GM19193 (cell line): ENCODE measurements around the gene NLRP4.

Source experiments
- POLR2A ChIP-seq: IDR thresholded peaks from 4 replicates; pipeline ENCODE4 v1.6.1; 2011; ENCODE audit not compliant: insufficient read depth, insufficient read length; ENCODE audit errors: extremely low read depth

NLRP4 gene

GRCh38 chr19:55836340-55836739 lies at the start of gene NLRP4:
Gene NLRP4, plus strand, starts transcription at chr19:55836540. Its CDS starts 15,541 bp downstream, at chr19:55852081.
- no peak for TF ChIP-seq POLR2A

GRCh38 chr19:55795021-55795420 lies 41.3 kb upstream of the NLRP4 start:
- no peak for TF ChIP-seq POLR2A

GRCh38 chr19:55801416-55801815 lies 34.9 kb upstream of the NLRP4 start:
- TF ChIP-seq POLR2A = no peak

GRCh38 chr19:55802281-55802680 lies 34.1 kb upstream of the NLRP4 start:
- TF ChIP-seq POLR2A = no peak

GRCh38 chr19:55809381-55810058 lies 26.8 kb upstream of the NLRP4 start:
- TF ChIP-seq POLR2A = no peak

- TF ChIP-seq POLR2A = no peak
These were observed 25.0 kb upstream of the NLRP4 start for GRCh38 chr19:55811340-55811739.

GRCh38 chr19:55812449-55812848 lies 23.9 kb upstream of the NLRP4 start:
- TF ChIP-seq POLR2A = no peak

GRCh38 chr19:55813906-55814305 lies 22.4 kb upstream of the NLRP4 start:
- no peak for TF ChIP-seq POLR2A

- no peak for TF ChIP-seq POLR2A
These were observed 16.3 kb upstream of the NLRP4 start for GRCh38 chr19:55820037-55820436.

- no peak for TF ChIP-seq POLR2A
These were observed 5.7 kb upstream of the NLRP4 start for GRCh38 chr19:55830656-55831055.

- TF ChIP-seq POLR2A = no peak
These were observed 4.5 kb upstream of the NLRP4 start, which contains the start of gene NLRP11 for GRCh38 chr19:55831846-55832245. Gene NLRP11, minus strand, starts transcription at chr19:55831999. Its CDS starts 13,825 bp downstream, at chr19:55818174.

- no peak for TF ChIP-seq POLR2A
These were observed 3.7 kb upstream of the NLRP4 start for GRCh38 chr19:55832676-55833075.

- no peak for TF ChIP-seq POLR2A
These were observed 1.9 kb downstream of the NLRP4 start for GRCh38 chr19:55838251-55838650.

GRCh38 chr19:55838906-55839305 lies 2.6 kb downstream of the NLRP4 start:
- no peak for TF ChIP-seq POLR2A

- TF ChIP-seq POLR2A = no peak
These were observed 18.8 kb downstream of the NLRP4 start for GRCh38 chr19:55855160-55855559.

GRCh38 chr19:55857149-55857548 lies 20.8 kb downstream of the NLRP4 start:
- TF ChIP-seq POLR2A = no peak

- no peak for TF ChIP-seq POLR2A
These were observed 21.6 kb downstream of the NLRP4 start for GRCh38 chr19:55857974-55858373.

- TF ChIP-seq POLR2A = no peak
These were observed 22.1 kb downstream of the NLRP4 start for GRCh38 chr19:55858401-55858800.

GRCh38 chr19:55858969-55859368 lies 22.6 kb downstream of the NLRP4 start:
- no peak for TF ChIP-seq POLR2A
